ENCODE data around the gene SLC43A3.

- TF ChIP-seq EZH2 (IDR thresholded peaks at IDR 0.05; ENCODE audit: insufficient read depth, poor library complexity, severe bottlenecking): no peak
- no peak for TF ChIP-seq EZH2phosphoT487 (IDR thresholded peaks at IDR 0.05; ENCODE audit: insufficient read depth, low read depth)
Observed at GRCh38 chr11:57446055-57446454, 19.1 kb upstream of the SLC43A3 start.
